WTC11 (cell line): ENCODE results near the gene SLC25A45.

Experiments
- FOXJ3 ChIP-seq: sonication (generic); formaldehyde crosslinking; IDR thresholded peaks from 2 replicates; pipeline ENCODE4 v1.9.0; 2021; ENCODE audit warnings: missing genetic modification reagents, mild to moderate bottlenecking, borderline replicate concordance
- MXD4 ChIP-seq: fragments of 250-450 bp; sonication (Bioruptor Pico); IDR thresholded peaks from 2 replicates; pipeline ENCODE4 v1.8.0; 2021; ENCODE audit warnings: mild to moderate bottlenecking, moderate library complexity, borderline replicate concordance
- NFYB ChIP-seq: sonication (generic); formaldehyde crosslinking; conservative IDR thresholded peaks from 2 replicates; pipeline ENCODE4 v1.8.0; 2022; ENCODE audit warnings: low read depth, missing genetic modification reagents
- NR3C1 ChIP-seq: sonication (generic); formaldehyde crosslinking; conservative IDR thresholded peaks from 2 replicates; pipeline ENCODE4 v1.8.1; 2023; ENCODE audit warnings: low read depth, mild to moderate bottlenecking, missing genetic modification reagents
- TCF7 ChIP-seq: sonication (generic); formaldehyde crosslinking; IDR thresholded peaks from 2 replicates; pipeline ENCODE4 v1.8.0; 2022; ENCODE audit warnings: mild to moderate bottlenecking, low read depth, missing genetic modification reagents, moderate library complexity
- TF ChIP-seq, protein P1 (sequence below): sonication (generic); formaldehyde crosslinking; IDR thresholded peaks from 2 replicates; pipeline ENCODE4 v1.8.1; 2022; ENCODE audit warnings: low read depth, mild to moderate bottlenecking, moderate library complexity, missing genetic modification reagents, borderline replicate concordance
- TF ChIP-seq, protein P2 (sequence below): fragments of 200-600 bp; IDR thresholded peaks from 2 replicates; pipeline ENCODE4 v1.8.0; 2022; ENCODE audit warnings: antibody characterized with exemption
- TF ChIP-seq, protein P3 (sequence below): sonication (generic); formaldehyde crosslinking; IDR thresholded peaks from 2 replicates; pipeline ENCODE4 v1.8.0; 2022; ENCODE audit warnings: mild to moderate bottlenecking, missing genetic modification reagents
- TF ChIP-seq, protein P4 (sequence below): sonication (generic); formaldehyde crosslinking; IDR thresholded peaks from 2 replicates; pipeline ENCODE4 v1.8.0; 2022; ENCODE audit warnings: mild to moderate bottlenecking, missing genetic modification reagents

DNA sequence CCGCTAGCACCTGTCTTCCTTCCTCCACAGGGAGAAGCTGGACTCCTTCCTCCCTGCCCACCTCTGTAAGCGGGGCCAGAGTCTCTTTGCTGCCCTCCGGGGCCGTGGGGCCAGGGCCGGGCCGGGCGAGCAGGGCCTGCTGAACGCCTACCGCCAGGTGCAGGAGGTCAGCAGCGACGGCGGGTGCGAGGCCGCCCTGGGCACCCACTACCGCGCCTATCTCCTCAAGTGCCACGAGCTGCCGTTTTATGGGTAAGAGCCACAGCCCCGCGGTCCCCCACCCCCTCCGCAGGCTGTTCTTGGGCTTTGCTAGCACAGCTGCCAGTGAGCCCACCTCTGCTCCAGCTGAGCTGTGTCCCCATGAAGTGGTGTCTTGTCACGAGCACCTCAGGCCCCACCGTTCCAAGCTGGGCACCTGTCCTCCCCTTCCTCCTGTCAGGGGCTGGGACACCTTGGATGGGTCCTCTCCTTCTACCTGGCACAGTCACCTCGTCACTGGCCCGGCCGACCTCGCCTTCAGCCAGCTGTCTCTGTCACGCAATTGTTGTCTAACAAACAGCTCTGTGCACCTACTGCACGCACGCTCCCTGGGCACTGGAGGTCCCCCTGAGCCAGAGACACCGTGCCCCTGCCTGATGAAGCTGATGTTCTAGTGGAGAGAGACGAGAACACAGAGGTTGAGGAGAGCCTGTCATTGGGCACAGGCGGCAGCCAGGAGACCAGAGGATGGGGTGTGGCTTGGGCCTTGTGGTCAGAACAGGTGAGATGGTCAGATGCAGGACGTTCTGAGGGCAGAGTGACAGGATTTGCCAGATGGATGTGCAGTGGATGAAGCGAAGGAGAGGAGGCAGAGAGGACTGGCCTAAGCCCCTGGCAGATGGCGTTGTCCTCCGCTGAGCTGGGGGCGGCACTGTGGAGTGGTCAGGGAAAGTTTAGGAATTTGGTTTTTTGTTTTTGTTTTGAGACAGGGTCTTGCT is 14.6 kb upstream of the SLC25A45 start:
- no peak for TF ChIP-seq FOXJ3 (CRISPR knock-in tag)
- TF ChIP-seq TCF7 (CRISPR knock-in tag) = no peak
- TF ChIP-seq, protein P1, sequence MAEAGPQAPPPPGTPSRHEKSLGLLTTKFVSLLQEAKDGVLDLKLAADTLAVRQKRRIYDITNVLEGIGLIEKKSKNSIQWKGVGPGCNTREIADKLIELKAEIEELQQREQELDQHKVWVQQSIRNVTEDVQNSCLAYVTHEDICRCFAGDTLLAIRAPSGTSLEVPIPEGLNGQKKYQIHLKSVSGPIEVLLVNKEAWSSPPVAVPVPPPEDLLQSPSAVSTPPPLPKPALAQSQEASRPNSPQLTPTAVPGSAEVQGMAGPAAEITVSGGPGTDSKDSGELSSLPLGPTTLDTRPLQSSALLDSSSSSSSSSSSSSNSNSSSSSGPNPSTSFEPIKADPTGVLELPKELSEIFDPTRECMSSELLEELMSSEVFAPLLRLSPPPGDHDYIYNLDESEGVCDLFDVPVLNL (CRISPR knock-in tag) = no peak
- TF ChIP-seq, protein P2, sequence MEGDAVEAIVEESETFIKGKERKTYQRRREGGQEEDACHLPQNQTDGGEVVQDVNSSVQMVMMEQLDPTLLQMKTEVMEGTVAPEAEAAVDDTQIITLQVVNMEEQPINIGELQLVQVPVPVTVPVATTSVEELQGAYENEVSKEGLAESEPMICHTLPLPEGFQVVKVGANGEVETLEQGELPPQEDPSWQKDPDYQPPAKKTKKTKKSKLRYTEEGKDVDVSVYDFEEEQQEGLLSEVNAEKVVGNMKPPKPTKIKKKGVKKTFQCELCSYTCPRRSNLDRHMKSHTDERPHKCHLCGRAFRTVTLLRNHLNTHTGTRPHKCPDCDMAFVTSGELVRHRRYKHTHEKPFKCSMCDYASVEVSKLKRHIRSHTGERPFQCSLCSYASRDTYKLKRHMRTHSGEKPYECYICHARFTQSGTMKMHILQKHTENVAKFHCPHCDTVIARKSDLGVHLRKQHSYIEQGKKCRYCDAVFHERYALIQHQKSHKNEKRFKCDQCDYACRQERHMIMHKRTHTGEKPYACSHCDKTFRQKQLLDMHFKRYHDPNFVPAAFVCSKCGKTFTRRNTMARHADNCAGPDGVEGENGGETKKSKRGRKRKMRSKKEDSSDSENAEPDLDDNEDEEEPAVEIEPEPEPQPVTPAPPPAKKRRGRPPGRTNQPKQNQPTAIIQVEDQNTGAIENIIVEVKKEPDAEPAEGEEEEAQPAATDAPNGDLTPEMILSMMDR = no peak
- TF ChIP-seq MXD4 (CRISPR knock-in tag) = no peak
- TF ChIP-seq, protein P3, sequence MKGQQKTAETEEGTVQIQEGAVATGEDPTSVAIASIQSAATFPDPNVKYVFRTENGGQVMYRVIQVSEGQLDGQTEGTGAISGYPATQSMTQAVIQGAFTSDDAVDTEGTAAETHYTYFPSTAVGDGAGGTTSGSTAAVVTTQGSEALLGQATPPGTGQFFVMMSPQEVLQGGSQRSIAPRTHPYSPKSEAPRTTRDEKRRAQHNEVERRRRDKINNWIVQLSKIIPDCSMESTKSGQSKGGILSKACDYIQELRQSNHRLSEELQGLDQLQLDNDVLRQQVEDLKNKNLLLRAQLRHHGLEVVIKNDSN (CRISPR knock-in tag) = no peak
- TF ChIP-seq, protein P4, sequence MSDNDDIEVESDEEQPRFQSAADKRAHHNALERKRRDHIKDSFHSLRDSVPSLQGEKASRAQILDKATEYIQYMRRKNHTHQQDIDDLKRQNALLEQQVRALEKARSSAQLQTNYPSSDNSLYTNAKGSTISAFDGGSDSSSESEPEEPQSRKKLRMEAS (CRISPR knock-in tag) = no peak
- no peak for TF ChIP-seq NR3C1
- TF ChIP-seq NFYB (CRISPR knock-in tag) = no peak
